Thyroid gland (tissue), 4 donors: ENCODE data around the gene EEF2. TPM values are rescaled to one million over a fixed set of nuclear protein-coding genes. Genes with fewer than 3 reads are reported as not detected.
A peak's percentile ranks its signal among the peaks of the same experiment; 100 is the strongest.
"Not testable (repeated sequence)": the region's sequence is repeated elsewhere in the genome, so short reads cannot be mapped to it uniquely, and the experiment has no call there.

Experiments used
- DNase-seq, 2 donors: peaks; one replicate each; pipeline ENCODE4 v3.0.0-alpha.2; 2019
- H3K27ac ChIP-seq, 3 donors: fragments of 200-600 bp; sonication (generic); 1 replicate in 2 of 3; 2 replicates in 1 of 3; pipeline ENCODE4 v1.5.1; 2016 to 2019; ENCODE audit warnings: mild to moderate bottlenecking in 1 of 3, moderate library complexity in 1 of 3
- H3K27me3 ChIP-seq: fragments of 200-600 bp; sonication (generic); one replicate; pipeline ENCODE4 v1.5.1; 2019
- H3K36me3 ChIP-seq, 2 donors: fragments of 200-600 bp; sonication (generic); one replicate each; pipeline ENCODE4 v1.5.1; 2016 to 2019
- H3K4me1 ChIP-seq, 2 donors: fragments of 200-600 bp; sonication (generic); one replicate each; pipeline ENCODE4 v1.5.1; 2017 to 2019
- H3K4me3 ChIP-seq, 3 donors: fragments of 200-600 bp; sonication (generic); replicated peaks in 1 of 3; 1 replicate in 2 of 3; 2 replicates in 1 of 3; pipeline ENCODE4 v1.5.1; 2016; ENCODE audit warnings: mild to moderate bottlenecking in 1 of 3
- H3K9me3 ChIP-seq: fragments of 200-600 bp; sonication (generic); one replicate; pipeline ENCODE4 v1.5.1; 2017
- POLR2A ChIP-seq, 2 donors: fragments of 450-650 bp; IDR thresholded peaks; one replicate each; pipeline ENCODE4 v1.6.1; 2017; ENCODE audit warnings: antibody characterized with exemption in 2 of 2, mild to moderate bottlenecking in 2 of 2, moderate library complexity in 1 of 2
- WGBS, 2 donors: methylation state at CpG; one replicate each; pipeline ENCODE4 v1.1.5; 2017; 5-methylcytosine and 5-hydroxymethylcytosine counted together
- intact Hi-C: fragments of 100-400 bp; cut with DNase I; formaldehyde crosslinking; loops from one replicate; pipeline ENCODE4 v1.15.1; 2023
- total RNA-seq, 4 donors: library from RNA; depleted of rRNA; stranded (reverse); fragments of >200 nt; gene quantifications; one replicate each; pipeline ENCODE4 v1.2.3, GENCODE V29; 2016
- TF ChIP-seq, protein P1 (sequence below), 6 experiments: fragments of 200-600 bp in 3 of 6; fragments of 450-650 bp in 3 of 6; sonication (generic) in 3 of 6; IDR thresholded peaks; one replicate each; pipeline ENCODE4 v1.5.1; 2016 to 2019; ENCODE audit warnings: antibody characterized with exemption in 6 of 6, mild to moderate bottlenecking in 2 of 6, inconsistent platforms in 1 of 6, moderate library complexity in 1 of 6

EEF2 gene
- total RNA-seq, 4 donors from 2014 or later, result 1,432 to 2,189 (median 1,729) TPM

DNA sequence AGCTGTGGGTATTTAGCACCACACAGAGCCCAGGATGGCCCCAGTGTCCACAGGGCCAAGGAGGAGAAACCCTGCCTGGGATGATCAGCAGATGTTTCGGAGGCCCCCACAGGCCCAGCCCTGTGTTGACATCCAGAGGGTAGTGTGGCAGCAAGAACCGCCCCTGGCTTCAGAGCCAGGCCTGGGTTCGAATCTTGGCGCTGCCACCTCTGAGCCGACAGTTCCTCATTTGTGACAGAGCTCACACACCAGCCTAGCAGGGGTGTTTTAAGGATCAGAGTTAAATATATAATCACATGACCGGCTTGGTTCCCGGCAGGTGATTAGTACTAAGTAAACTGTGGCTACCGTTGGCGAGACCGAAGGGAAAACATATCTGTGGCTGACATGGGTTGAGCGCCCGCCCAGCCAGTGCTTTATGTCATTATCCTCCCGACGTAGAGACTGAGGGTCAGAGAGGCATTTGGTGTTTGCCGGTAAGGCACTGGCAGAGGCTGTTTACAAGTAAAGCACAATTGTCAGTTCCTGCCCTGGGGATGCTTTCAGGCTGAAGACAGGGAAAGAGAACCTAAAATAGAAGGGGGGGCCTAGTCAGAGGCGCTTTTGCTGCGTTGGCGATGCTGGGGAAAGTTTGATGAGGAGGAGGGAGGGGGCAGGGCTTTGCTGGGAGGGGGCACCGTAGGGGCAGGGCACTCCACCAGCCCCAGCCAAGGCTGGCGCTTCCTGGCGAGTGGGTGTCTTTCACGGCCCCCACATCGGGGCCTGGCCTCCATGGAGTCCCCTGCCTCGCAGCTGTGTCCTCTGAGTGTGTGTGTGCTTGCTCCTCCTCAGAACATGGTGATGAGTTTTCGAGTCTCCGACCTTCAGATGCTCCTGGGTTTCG, 27.1 kb upstream of the EEF2 start:
- no peaks in the 10 kb centered on the region for H3K27me3 ChIP-seq
- peaks cover 16 to 19% of the 10 kb centered on the region in 2 donors for H3K36me3 ChIP-seq
- no peak overlapping the region for H3K4me3 ChIP-seq
- TF ChIP-seq, protein P1, sequence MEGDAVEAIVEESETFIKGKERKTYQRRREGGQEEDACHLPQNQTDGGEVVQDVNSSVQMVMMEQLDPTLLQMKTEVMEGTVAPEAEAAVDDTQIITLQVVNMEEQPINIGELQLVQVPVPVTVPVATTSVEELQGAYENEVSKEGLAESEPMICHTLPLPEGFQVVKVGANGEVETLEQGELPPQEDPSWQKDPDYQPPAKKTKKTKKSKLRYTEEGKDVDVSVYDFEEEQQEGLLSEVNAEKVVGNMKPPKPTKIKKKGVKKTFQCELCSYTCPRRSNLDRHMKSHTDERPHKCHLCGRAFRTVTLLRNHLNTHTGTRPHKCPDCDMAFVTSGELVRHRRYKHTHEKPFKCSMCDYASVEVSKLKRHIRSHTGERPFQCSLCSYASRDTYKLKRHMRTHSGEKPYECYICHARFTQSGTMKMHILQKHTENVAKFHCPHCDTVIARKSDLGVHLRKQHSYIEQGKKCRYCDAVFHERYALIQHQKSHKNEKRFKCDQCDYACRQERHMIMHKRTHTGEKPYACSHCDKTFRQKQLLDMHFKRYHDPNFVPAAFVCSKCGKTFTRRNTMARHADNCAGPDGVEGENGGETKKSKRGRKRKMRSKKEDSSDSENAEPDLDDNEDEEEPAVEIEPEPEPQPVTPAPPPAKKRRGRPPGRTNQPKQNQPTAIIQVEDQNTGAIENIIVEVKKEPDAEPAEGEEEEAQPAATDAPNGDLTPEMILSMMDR (IDR thresholded peaks at IDR 0.05), result no peak
- TF ChIP-seq POLR2A (IDR thresholded peaks at IDR 0.05), result no peak
- WGBS, 2 donors, result 80 to 84% methylated on average over 24 to 25 of the region's 27 CpGs
- peak in 1 of 2 donors; percentile 23 for DNase-seq
- intact Hi-C loops, result no loop called here
- peaks cover 6 to 21% of the 10 kb centered on the region in 2 donors for H3K4me1 ChIP-seq
- no peak overlapping the region for H3K27ac ChIP-seq
- H3K9me3 ChIP-seq, result no peaks in the 10 kb centered on the region

DNA sequence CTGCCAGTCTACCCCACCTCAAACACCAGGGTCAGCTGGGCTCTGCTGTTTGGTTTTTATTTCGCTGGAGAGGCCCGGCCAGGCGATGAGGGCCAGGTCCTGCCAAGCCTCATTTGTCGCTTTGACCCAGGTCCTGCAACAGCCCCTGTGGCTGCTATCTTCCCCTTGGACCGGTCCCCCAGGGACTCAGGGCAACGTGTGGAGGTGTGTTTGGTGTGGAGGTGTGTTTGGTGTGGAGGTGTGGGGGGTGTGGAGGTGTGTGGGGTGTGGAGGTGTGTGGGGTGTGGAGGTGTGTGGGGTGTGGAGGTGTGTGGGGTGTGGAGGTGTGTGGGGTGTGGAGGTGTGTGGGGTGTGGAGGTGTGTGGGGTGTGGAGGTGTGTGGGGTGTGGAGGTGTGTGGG, 26.2 kb upstream of the EEF2 start:
- H3K36me3 ChIP-seq, result peaks cover 16 to 19% of the 10 kb centered on the region in 2 donors
- intact Hi-C loops, H3K27ac ChIP-seq, H3K9me3 ChIP-seq, H3K4me3 ChIP-seq, DNase-seq, H3K27me3 ChIP-seq: not testable (repeated sequence)
- 75 to 76% methylated on average over 6 of the region's 6 CpGs for WGBS, 2 donors
- H3K4me1 ChIP-seq, result peaks cover 12 to 25% of the 10 kb centered on the region in 2 donors

DNA sequence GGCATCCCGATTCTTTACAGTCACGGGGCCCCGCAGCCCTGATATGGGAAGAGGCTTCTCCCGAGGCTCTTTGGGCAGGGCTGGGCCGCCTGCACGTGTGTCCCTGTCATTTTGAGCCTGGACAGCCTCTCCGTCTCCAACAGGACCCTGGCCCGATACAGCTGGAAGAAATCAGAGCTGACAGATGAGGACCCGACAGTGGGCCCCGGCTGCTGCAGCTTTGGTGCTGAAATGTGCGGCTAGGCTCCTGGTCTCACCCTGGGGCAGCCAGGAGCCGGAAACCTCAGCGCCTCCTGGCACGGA, 25.5 kb upstream of the EEF2 start:
- peaks cover 13 to 25% of the 10 kb centered on the region in 2 donors for H3K4me1 ChIP-seq
- no peak for TF ChIP-seq POLR2A (IDR thresholded peaks at IDR 0.05)
- TF ChIP-seq, protein P1 (IDR thresholded peaks at IDR 0.05), result no peak
- H3K27ac ChIP-seq, result no peak overlapping the region
- intact Hi-C loops, result no loop called here
- no peak overlapping the region for H3K4me3 ChIP-seq
- 79 to 89% methylated on average over 10 to 14 of the region's 14 CpGs for WGBS, 2 donors
- H3K36me3 ChIP-seq, result peaks cover 16 to 19% of the 10 kb centered on the region in 2 donors
- no peaks in the 10 kb centered on the region for H3K27me3 ChIP-seq
- no peak for DNase-seq
- no peaks in the 10 kb centered on the region for H3K9me3 ChIP-seq

DNA sequence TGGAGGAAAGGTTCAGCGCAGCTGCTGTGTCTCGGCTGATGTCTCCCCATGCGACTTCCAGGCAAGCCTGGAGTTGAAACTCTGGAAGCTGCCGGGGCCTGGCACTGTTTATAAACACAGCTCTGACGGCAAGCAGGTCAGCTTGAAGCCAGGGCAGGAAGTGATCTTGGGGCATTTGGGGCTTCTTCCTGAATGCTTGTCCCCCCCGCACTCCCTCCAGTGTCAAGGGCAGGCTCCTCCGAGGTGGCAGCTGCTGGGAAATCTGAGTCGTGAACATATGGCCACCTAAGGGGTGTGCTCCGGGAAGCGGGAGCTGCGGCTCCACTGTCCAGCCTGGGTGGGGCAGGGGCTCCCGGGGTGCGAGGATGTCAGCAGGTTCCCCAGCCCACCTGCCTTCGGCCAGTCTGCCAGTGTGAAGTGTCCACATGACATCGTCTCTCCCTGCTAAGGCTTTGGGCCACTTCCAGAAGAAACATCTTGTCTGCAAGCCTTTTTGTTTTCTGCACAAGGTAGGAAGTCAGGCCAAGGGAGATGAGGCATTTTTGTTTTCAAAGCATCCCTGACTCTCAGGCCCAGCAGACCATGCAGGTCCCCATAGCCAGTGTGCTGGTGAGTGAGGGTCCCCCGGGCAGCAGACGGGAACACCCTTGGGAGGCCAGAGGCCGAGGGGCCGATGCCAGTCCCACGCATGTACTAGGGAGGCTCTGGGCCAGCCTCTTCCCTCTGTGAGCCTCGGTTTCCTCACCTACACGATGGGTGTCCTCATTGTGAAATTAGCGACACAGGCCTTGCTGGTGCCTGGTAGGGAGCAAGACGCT, 24.9 kb upstream of the EEF2 start:
- Histone ChIP-seq H3K27me3 (no peaks in the 10 kb centered on the region), H3K27ac (no peak overlapping the region)
- intact Hi-C loops, result loop anchor here (10.0 kb wide), 1 partner anchor 115 kb away; the partner anchor contains the start of gene MAP2K2

More for the DNA sequence above, 24.9 kb upstream of the EEF2 start:
- 76 to 82% methylated on average over 11 to 15 of the region's 24 CpGs for WGBS, 2 donors
- DNase-seq, result no peak
- no peaks in the 10 kb centered on the region for H3K9me3 ChIP-seq
- H3K4me1 ChIP-seq, result peaks cover 13 to 25% of the 10 kb centered on the region in 2 donors
- TF ChIP-seq, protein P1 (IDR thresholded peaks at IDR 0.05), result no peak
- no peak for TF ChIP-seq POLR2A (IDR thresholded peaks at IDR 0.05)
- H3K4me3 ChIP-seq, result no peak overlapping the region
- peaks cover 16 to 19% of the 10 kb centered on the region in 2 donors for H3K36me3 ChIP-seq
